MM.1S (cell line): ENCODE measurements around the gene TPPP2.

Experiments used
- CTCF ChIP-seq: fragments of 300-600 bp; sonication (generic); IDR thresholded peaks from 2 replicates; pipeline ENCODE4 v1.5.1; 2016; ENCODE audit warnings: antibody characterized with exemption, low read length, mixed read lengths
- EZH2 ChIP-seq: fragments of 300-600 bp; sonication (generic); optimal IDR thresholded peaks from 2 replicates; pipeline ENCODE3; 2017; ENCODE audit warnings: low read depth, mild to moderate bottlenecking, antibody characterized with exemption, low read length, mixed read lengths

- TF ChIP-seq CTCF (no peak), EZH2 (no peak)
These were observed 6.0 kb upstream of the TPPP2 start for GRCh38 chr14:21023817-21024584.
